H1 (cell line): ENCODE results near the gene HORMAD2. TPM values are rescaled to one million over a fixed set of nuclear protein-coding genes. Genes with fewer than 3 reads are reported as not detected.

Experiments used
- CTCF ChIA-PET: fragments of 300-600 bp; sonication (Branson Sonifier 250); formaldehyde crosslinking; loops from one replicate; lab custom pipeline; 2021; ENCODE audit not compliant: partially characterized antibody; lab: Charles Lee
- POLR2A ChIA-PET: fragments of 300-600 bp; sonication (Branson Sonifier 250); formaldehyde crosslinking; loops from one replicate; lab custom pipeline; 2021; ENCODE audit warnings: inconsistent platforms; ENCODE audit not compliant: partially characterized antibody; lab: Charles Lee
- DNase-seq, 2 experiments: peaks; one replicate each; pipeline versions ENCODE4 v3.0.0 to v3.0.0-alpha.2; 2010 to 2022; ENCODE audit warnings: low spot score in 2 of 2, low read depth in 1 of 2, mixed read lengths in 1 of 2
- FAIRE-seq: peaks from 2 replicates; lab custom pipeline; 2011; peaks lifted over from hg19 to GRCh38; lab: Jason Lieb, UNC
- H2AFZ ChIP-seq: 2 replicates; pipeline ENCODE4 v1.8.1; 2012; ENCODE audit warnings: low read length, inconsistent platforms
- H2AK5ac ChIP-seq: 2 replicates; pipeline ENCODE4 v1.6.1; 2013; ENCODE audit warnings: low read depth, low read length
- H2BK120ac ChIP-seq: replicated peaks from 2 replicates; pipeline ENCODE3; 2013; ENCODE audit warnings: low read depth, low read length, inconsistent platforms
- H2BK12ac ChIP-seq: 2 replicates; pipeline ENCODE4 v1.6.1; 2013; ENCODE audit warnings: low read depth, low read length
- H2BK15ac ChIP-seq: 2 replicates; pipeline ENCODE4 v1.6.1; 2013; ENCODE audit warnings: low read length
- H2BK20ac ChIP-seq: 2 replicates; pipeline ENCODE4 v1.6.1; 2013; ENCODE audit warnings: low read length
- H2BK5ac ChIP-seq: 2 replicates; pipeline ENCODE4 v1.6.1; 2013; ENCODE audit warnings: low read depth, low read length
- H3K14ac ChIP-seq: 2 replicates; pipeline ENCODE4 v1.6.1; 2013; ENCODE audit warnings: inconsistent platforms; ENCODE audit not compliant: insufficient read length
- H3K18ac ChIP-seq: 2 replicates; pipeline ENCODE4 v1.6.1; 2013; ENCODE audit warnings: low read length; ENCODE audit errors: extremely low read depth
- H3K23ac ChIP-seq: 2 replicates; pipeline ENCODE4 v1.6.1; 2013; ENCODE audit warnings: inconsistent platforms; ENCODE audit not compliant: insufficient read length
- H3K23me2 ChIP-seq: 2 replicates; pipeline ENCODE4 v1.6.1; 2013; ENCODE audit warnings: low read depth, low read length
- H3K27ac ChIP-seq: 2 replicates; pipeline ENCODE4 v1.6.1; 2011; ENCODE audit warnings: low read depth, low read length, inconsistent platforms
- H3K27me3 ChIP-seq, 4 experiments: replicated peaks in 1 of 4; 1 replicate in 1 of 4; 2 replicates in 3 of 4; pipeline versions ENCODE4 v1.6.1 to v1.8.1; 2011 to 2013; ENCODE audit warnings: low read length in 3 of 4, mild to moderate bottlenecking in 3 of 4, inconsistent platforms in 2 of 4, mixed read lengths in 2 of 4, moderate library complexity in 1 of 4; ENCODE audit not compliant: control insufficient read depth in 3 of 4, insufficient read depth in 3 of 4; ENCODE audit errors: extremely low read depth in 1 of 4
- H3K36me3 ChIP-seq, 4 experiments: 2 replicates each; pipeline versions ENCODE4 v1.6.1 to v1.8.1; 2011 to 2013; ENCODE audit warnings: mild to moderate bottlenecking in 4 of 4, low read length in 3 of 4, moderate library complexity in 2 of 4, control low read depth in 1 of 4, inconsistent platforms in 1 of 4; ENCODE audit not compliant: insufficient read depth in 4 of 4, control insufficient read depth in 2 of 4
- H3K4ac ChIP-seq: replicated peaks from 2 replicates; pipeline ENCODE3; 2013; ENCODE audit warnings: low read length, low read depth, mixed read lengths, inconsistent platforms; ENCODE audit not compliant: insufficient read length
- H3K4me1 ChIP-seq, 4 experiments: replicated peaks in 1 of 4; 1 replicate in 1 of 4; 2 replicates in 3 of 4; pipeline versions ENCODE4 v1.6.1 to v1.8.1; 2011 to 2013; ENCODE audit warnings: low read length in 3 of 4, inconsistent platforms in 2 of 4, mixed read lengths in 1 of 4; ENCODE audit not compliant: insufficient read depth in 4 of 4, control insufficient read depth in 3 of 4
- H3K4me2 ChIP-seq, 2 experiments: 2 replicates each; pipeline versions ENCODE4 v1.6.1 to v1.8.1; 2011 to 2013; ENCODE audit warnings: low read depth in 2 of 2, low read length in 2 of 2, control low read depth in 1 of 2, inconsistent platforms in 1 of 2, mild to moderate bottlenecking in 1 of 2; ENCODE audit not compliant: insufficient read depth in 1 of 2
- H3K4me3 ChIP-seq, 4 experiments: fragments of 200-600, 300-600 bp in 1 of 4; sonication (generic), shearing (Covaris generic), sonication (Bioruptor Twin) in 1 of 4; 2 replicates each; pipeline versions ENCODE4 v1.5.1 to v1.8.1; 2011 to 2016; ENCODE audit warnings: low read length in 4 of 4, low read depth in 3 of 4, control low read depth in 2 of 4, inconsistent platforms in 2 of 4, mild to moderate bottlenecking in 2 of 4, mixed read lengths in 1 of 4, moderate library complexity in 1 of 4; ENCODE audit not compliant: insufficient read depth in 2 of 4; ENCODE audit errors: extremely low read depth in 1 of 4
- H3K56ac ChIP-seq: replicated peaks from 2 replicates; pipeline ENCODE3; 2013; ENCODE audit warnings: low read depth, mild to moderate bottlenecking, mixed read lengths, low read length, inconsistent platforms; ENCODE audit not compliant: insufficient read length
- H3K79me1 ChIP-seq: 2 replicates; pipeline ENCODE4 v1.6.1; 2013; ENCODE audit warnings: low read depth, low read length, control low read depth
- H3K79me2 ChIP-seq, 2 experiments: 2 replicates each; pipeline versions ENCODE4 v1.6.1 to v1.8.1; 2012 to 2013; ENCODE audit warnings: low read length in 2 of 2, mild to moderate bottlenecking in 2 of 2, inconsistent platforms in 1 of 2; ENCODE audit not compliant: insufficient read depth in 2 of 2, control insufficient read depth in 1 of 2
- H3K9ac ChIP-seq, 4 experiments: replicated peaks in 1 of 4; 1 replicate in 1 of 4; 2 replicates in 3 of 4; pipeline versions ENCODE4 v1.6.1 to v1.8.1; 2011 to 2013; ENCODE audit warnings: low read depth in 3 of 4, low read length in 3 of 4, control low read depth in 2 of 4, mild to moderate bottlenecking in 2 of 4, moderate library complexity in 2 of 4, inconsistent platforms in 1 of 4; ENCODE audit errors: extremely low read depth in 1 of 4
- H3K9me3 ChIP-seq, 2 experiments: 2 replicates each; pipeline versions ENCODE4 v1.6.1 to v1.8.1; 2012 to 2013; ENCODE audit warnings: mild to moderate bottlenecking in 2 of 2, moderate library complexity in 2 of 2, control low read depth in 1 of 2, inconsistent platforms in 1 of 2, low read depth in 1 of 2, low read length in 1 of 2, mixed read lengths in 1 of 2; ENCODE audit not compliant: insufficient read depth in 2 of 2
- H4K20me1 ChIP-seq, 2 experiments: replicated peaks in 1 of 2; 2 replicates each; pipeline versions ENCODE3 to v1.8.1; 2011 to 2013; ENCODE audit warnings: inconsistent platforms in 2 of 2, low read length in 2 of 2, mild to moderate bottlenecking in 1 of 2; ENCODE audit not compliant: insufficient read depth in 2 of 2, control insufficient read depth in 1 of 2
- H4K5ac ChIP-seq: 2 replicates; pipeline ENCODE4 v1.6.1; 2013; ENCODE audit warnings: low read length, low read depth, mixed read lengths, inconsistent platforms; ENCODE audit not compliant: insufficient read length
- H4K8ac ChIP-seq: 2 replicates; pipeline ENCODE4 v1.8.0; 2013; ENCODE audit warnings: mild to moderate bottlenecking, moderate library complexity, low read length, inconsistent platforms; ENCODE audit not compliant: insufficient read depth; ENCODE audit errors: extremely low read depth
- H4K91ac ChIP-seq: replicated peaks from 2 replicates; pipeline ENCODE3; 2013; ENCODE audit warnings: low read length, mixed read lengths, inconsistent platforms; ENCODE audit not compliant: insufficient read length
- BACH1 ChIP-seq: IDR thresholded peaks from 2 replicates; pipeline ENCODE4 v1.6.1; 2012; ENCODE audit warnings: low read length, improper control_type of control experiment
- BRCA1 ChIP-seq: IDR thresholded peaks from 2 replicates; pipeline ENCODE4 v1.6.1; 2012; ENCODE audit warnings: low read depth, low read length, improper control_type of control experiment
- CHD2 ChIP-seq: IDR thresholded peaks from 2 replicates; pipeline ENCODE4 v1.6.1; 2012; ENCODE audit warnings: low read length, improper control_type of control experiment
- GTF2F1 ChIP-seq: IDR thresholded peaks from 2 replicates; pipeline ENCODE4 v1.6.1; 2012; ENCODE audit warnings: low read depth, low read length, improper control_type of control experiment, borderline replicate concordance
- NANOG ChIP-seq: IDR thresholded peaks from 2 replicates; pipeline ENCODE4 v1.6.1; 2011; ENCODE audit warnings: low read length, low read depth, mild to moderate bottlenecking, inconsistent platforms; ENCODE audit not compliant: insufficient read depth, poor library complexity, severe bottlenecking
- RBBP5 ChIP-seq: IDR thresholded peaks from 2 replicates; pipeline ENCODE4 v1.7.1; 2012; ENCODE audit warnings: low read depth, mild to moderate bottlenecking, inconsistent platforms, low read length, moderate library complexity, borderline replicate concordance
- RFX5 ChIP-seq: IDR thresholded peaks from 2 replicates; pipeline ENCODE4 v1.6.1; 2011; ENCODE audit warnings: low read depth, low read length, improper control_type of control experiment, borderline replicate concordance
- RXRA ChIP-seq: IDR thresholded peaks from 2 replicates; pipeline ENCODE4 v1.6.1; 2011; ENCODE audit warnings: low read depth, mild to moderate bottlenecking, low read length, moderate library complexity; ENCODE audit not compliant: insufficient read depth
- SIN3A ChIP-seq, 2 experiments: IDR thresholded peaks in 1 of 2; conservative IDR thresholded peaks in 1 of 2; 2 replicates each; pipeline ENCODE4 v1.6.1; 2011 to 2012; ENCODE audit warnings: low read length in 2 of 2, improper control_type of control experiment in 1 of 2, low read depth in 1 of 2, mild to moderate bottlenecking in 1 of 2
- SIRT6 ChIP-seq: IDR thresholded peaks from one replicate; pipeline ENCODE4 v1.7.1; 2012; ENCODE audit warnings: low read length, inconsistent platforms
- SP4 ChIP-seq: IDR thresholded peaks from 2 replicates; pipeline ENCODE4 v1.6.1; 2012; ENCODE audit warnings: low read length, inconsistent platforms
- SRF ChIP-seq: IDR thresholded peaks from 2 replicates; pipeline ENCODE4 v1.6.1; 2011; ENCODE audit warnings: mild to moderate bottlenecking, low read depth, low read length, moderate library complexity
- YY1 ChIP-seq: IDR thresholded peaks from 2 replicates; pipeline ENCODE4 v1.6.1; 2011; ENCODE audit warnings: low read depth, mild to moderate bottlenecking, low read length
- WGBS, 2 experiments: shearing (Covaris generic) in 1 of 2; methylation state at CpG; one replicate each; pipeline versions ENCODE4 v1.1.6 to v1.1.7; 2013 to 2015; ENCODE audit warnings: low lambda C conversion rate in 2 of 2, mixed read lengths in 2 of 2, inconsistent platforms in 1 of 2, low coverage in 1 of 2, missing lambda C conversion rate in 1 of 2; ENCODE audit not compliant: insufficient replicate concordance in 2 of 2, insufficient coverage in 1 of 2, insufficient read length in 1 of 2; ENCODE audit errors: extremely low coverage in 1 of 2, missing lambda C conversion rate in 1 of 2; 5-methylcytosine and 5-hydroxymethylcytosine counted together
- polyA plus RNA-seq, 7 experiments: library from polyadenylated mRNA; depleted of rRNA in 3 of 7; stranded (reverse) in 5 of 7; unstranded in 2 of 7; fragments of >200 nt in 5 of 7; fragments of 200-250 nt in 2 of 7; gene quantifications; 1 replicate in 5 of 7; 2 replicates in 1 of 7; 4 replicates in 1 of 7; pipeline versions ENCODE4 v1.2.1 to v1.2.3, GENCODE V29; 2011 to 2013; ENCODE audit warnings: missing spikeins in 2 of 7, mixed read lengths in 2 of 7
- total RNA-seq: library from RNA; stranded (reverse); fragmentation: NEBNext Ultra II Directional; extraction: Animal tissue kit (Norgen Biotek cat#: 25700); gene quantifications from 2 replicates; pipeline ENCODE4 v1.2.1, GENCODE V29; 2021
- TF ChIP-seq, protein P1 (sequence below): IDR thresholded peaks from 2 replicates; pipeline ENCODE4 v1.6.1; 2011; ENCODE audit warnings: low read length, improper control_type of control experiment

HORMAD2 gene
- total and polyA plus RNA-seq, 2 of the 8 experiments (the other 6 are each of a cell fraction or from before 2014, with no cell fraction given) = 0.03 TPM; not detected in 1

DNA sequence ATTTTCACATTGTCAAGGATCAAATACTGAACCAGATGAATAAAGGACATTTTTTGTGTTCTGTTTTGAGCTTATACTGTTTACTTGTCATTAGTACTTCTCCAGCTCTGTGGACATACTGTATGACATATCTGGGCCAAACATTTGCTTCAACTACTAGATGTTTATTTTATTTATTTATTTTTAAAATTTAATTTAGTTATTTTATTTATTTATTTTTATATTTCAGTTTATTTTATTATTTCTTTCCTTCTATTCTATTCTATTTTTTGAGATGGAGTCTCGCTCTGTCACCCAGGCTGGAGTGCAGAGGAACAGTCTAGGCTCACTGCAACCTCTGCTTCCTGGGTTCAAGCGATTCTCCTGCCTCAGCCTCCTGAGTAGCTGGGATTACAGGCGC lies 37.0 kb downstream of the HORMAD2 start:
- ChIA-PET POLR2A (no interaction called here), CTCF (interaction anchor here (0.9 to 5.4 kb wide), 3 partner anchors 9 to 418 kb away, joined by 3 to 27 read pairs (median 3); no protein-coding TSS in a partner anchor)
- FAIRE-seq = no peak
- Histone ChIP-seq H2BK5ac (no peak overlapping the region), H2BK12ac (no peak overlapping the region), H4K91ac (no peak overlapping the region), H3K9ac (no peak overlapping the region), H3K56ac (no peak overlapping the region), H2AFZ (no peak overlapping the region), H2BK15ac (no peak overlapping the region), H2AK5ac (no peak overlapping the region), H3K4me2 (no peak overlapping the region), H3K27ac (no peak overlapping the region), H2BK120ac (no peak overlapping the region), H3K27me3 (no peaks in the 10 kb centered on the region), H2BK20ac (no peak overlapping the region), H4K8ac (no peak overlapping the region), H3K14ac (no peak overlapping the region), H3K4ac (no peak overlapping the region), H3K4me3 (no peak overlapping the region), H3K4me1 (no peaks in the 10 kb centered on the region), H3K79me2 (no peaks in the 10 kb centered on the region), H3K79me1 (no peaks in the 10 kb centered on the region), H3K23me2 (no peaks in the 10 kb centered on the region), H3K23ac (no peak overlapping the region), H3K9me3 (no peaks in the 10 kb centered on the region), H4K5ac (no peak overlapping the region), H4K20me1 (no peaks in the 10 kb centered on the region), H3K36me3 (no peaks in the 10 kb centered on the region), H3K18ac (no peak overlapping the region)
- no peak for DNase-seq
- 96% methylated on average over 3 of the region's 3 CpGs; no CpG with 5 or more reads in 1 of the 2 experiments for WGBS, 2 experiments
- TF ChIP-seq SRF (no peak), RFX5 (no peak), SP4 (no peak), SIRT6 (no peak), YY1 (no peak), BACH1 (no peak), BRCA1 (no peak), SIN3A (conservative IDR thresholded peaks at IDR 0.05 in 1 of 2, IDR thresholded peaks at IDR 0.05 in 1 of 2; ENCODE audit: low read depth in 1 of 2, low read length in 2 of 2) (no peak), RXRA (no peak), RBBP5 (no peak), GTF2F1 (no peak), NANOG (no peak), CHD2 (no peak)
- TF ChIP-seq, protein P1, sequence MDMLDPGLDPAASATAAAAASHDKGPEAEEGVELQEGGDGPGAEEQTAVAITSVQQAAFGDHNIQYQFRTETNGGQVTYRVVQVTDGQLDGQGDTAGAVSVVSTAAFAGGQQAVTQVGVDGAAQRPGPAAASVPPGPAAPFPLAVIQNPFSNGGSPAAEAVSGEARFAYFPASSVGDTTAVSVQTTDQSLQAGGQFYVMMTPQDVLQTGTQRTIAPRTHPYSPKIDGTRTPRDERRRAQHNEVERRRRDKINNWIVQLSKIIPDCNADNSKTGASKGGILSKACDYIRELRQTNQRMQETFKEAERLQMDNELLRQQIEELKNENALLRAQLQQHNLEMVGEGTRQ = no peak
